ENCODE measurements around the gene CPTP. TPM values are rescaled to one million over a fixed set of nuclear protein-coding genes. Genes with fewer than 3 reads are reported as not detected.

The CPTP gene
- total RNA-seq (2016; rRNA removed; fragmentation: Illumina TruSeq; extraction: Trizol), result 7.2 and 9.3 TPM in 2 replicates
- total RNA-seq (2016; cell fraction: cytosol; rRNA removed; fragmentation: Illumina TruSeq; extraction: Trizol; ENCODE audit: low read depth), result 6.9 and 8.7 TPM in 2 replicates
- total RNA-seq (2016; cell fraction: insoluble cytoplasmic fraction; rRNA removed; fragmentation: Illumina TruSeq; extraction: Trizol), result 6.2 and 9.8 TPM in 2 replicates
- 15.1 and 19.3 TPM in 2 replicates for total RNA-seq (2016; cell fraction: membrane; rRNA removed; fragmentation: Illumina TruSeq; extraction: Trizol)
- 7.2 and 8.0 TPM in 2 replicates for total RNA-seq (2016; cell fraction: nucleus; rRNA removed; fragmentation: Illumina TruSeq; extraction: Trizol)
- polyA plus RNA-seq (2011; rRNA removed), result 5.5 and 8.0 TPM in 2 replicates
- 7.7 and 13.2 TPM in 2 replicates for polyA plus RNA-seq (2011; cell fraction: cytosol; rRNA removed)
- polyA plus RNA-seq (2011; cell fraction: nucleus; rRNA removed), result 11.5 and 12.6 TPM in 2 replicates
- 7.1 and 9.6 TPM in 2 replicates for polyA plus RNA-seq (2012)
- 12.5 and 15.0 TPM in 2 replicates for polyA plus RNA-seq (2016; cell fraction: cytosol; fragmentation: Illumina TruSeq; extraction: Trizol; ENCODE audit: low read depth)
- polyA plus RNA-seq (2016; cell fraction: insoluble cytoplasmic fraction; fragmentation: Illumina TruSeq; extraction: Trizol; ENCODE audit: low read depth), result 13.9 and 15.2 TPM in 2 replicates
- polyA plus RNA-seq (2016; cell fraction: membrane; fragmentation: Illumina TruSeq; extraction: Trizol; ENCODE audit: low read depth), result 23.5 and 26.0 TPM in 2 replicates
- polyA plus RNA-seq (2016; cell fraction: nucleus; fragmentation: Illumina TruSeq; extraction: Trizol; ENCODE audit: insufficient read depth, low read depth), result 16.7 and 16.9 TPM in 2 replicates
- polyA minus RNA-seq (2011; rRNA and poly(A)+ RNA removed; ENCODE audit: low replicate concordance), result 9.3 and 18.2 TPM in 2 replicates
- 13.4 and 15.4 TPM in 2 replicates for polyA minus RNA-seq (2011; cell fraction: cytosol; rRNA and poly(A)+ RNA removed)
- 9.8 and 11.6 TPM in 2 replicates for polyA minus RNA-seq (2011; cell fraction: nucleus; rRNA and poly(A)+ RNA removed)
- percentile 59 among the genes with signal in this experiment for Bru-seq, nascent RNA
- BruChase-seq, experiment 1, labeled RNA remaining after a 6-hour chase, result percentile 64 among the genes with signal in this experiment
- percentile 65 among the genes with signal in this experiment for BruChase-seq, experiment 2, labeled RNA remaining after a 2-hour chase
- long read RNA-seq, experiment 1, transcript CPTP-201 (3 exons, 2,190 nt), result major isoform, 18 of 22 reads
- long read RNA-seq, experiment 1, partial matches to known transcripts, result 0 of 22 reads
- long read RNA-seq, experiment 1, other reads (novel, unspliced or antisense), result 2 of 22 reads
- long read RNA-seq, experiment 2, transcript CPTP-201 (3 exons, 2,190 nt), result major isoform, 55 of 83 reads
- long read RNA-seq, experiment 2, partial matches to known transcripts, result 4 of 83 reads
- long read RNA-seq, experiment 2, other reads (novel, unspliced or antisense), result 21 of 83 reads

- Histone ChIP-seq H3K9ac (ENCODE audit: insufficient read depth, low read depth, low read length) (peak within 1 kb of the TSS; percentile 96), H3K4me2 (ENCODE audit: low read depth, low read length) (peak within 1 kb of the TSS; percentile 98), H3K36me3 (replicated peaks in 1 of 2; ENCODE audit: control insufficient read depth in 1 of 2, insufficient read depth in 2 of 2, low read length in 2 of 2) (peaks cover 7 to 11% of the 10 kb centered on the region in 2 experiments; a peak in 3 of 5 replicates), H4K20me1 (ENCODE audit: insufficient read depth, low read length) (peaks cover 5% of the 10 kb centered on the region; the same call in 1 of the 2 replicates), H3K4me1 (ENCODE audit: insufficient read depth, low read length) (peaks cover 23% of the 10 kb centered on the region), H3K4me3 (replicated peaks in 1 of 3; ENCODE audit: insufficient read depth in 1 of 3, low read depth in 2 of 3, low read length in 3 of 3) (peak within 1 kb of the TSS; percentile 68 to 99 (median 95)), H2AFZ (ENCODE audit: low read length) (no peak within 1 kb of the TSS), H3K27ac (ENCODE audit: extremely low read length, insufficient read depth, low read length) (peak within 1 kb of the TSS; percentile 77), H3K27me3 (ENCODE audit: control insufficient read depth in 1 of 2, insufficient read depth in 2 of 2, low read length in 2 of 2) (no peaks in the 10 kb centered on the region), H3K9me3 (ENCODE audit: low read length) (no peaks in the 10 kb centered on the region), H3K79me2 (ENCODE audit: insufficient read depth, low read length) (peaks cover 50% of the 10 kb centered on the region)
- intact Hi-C loops (cut with micrococcal nuclease; ENCODE audit: unreplicated experiment), result loop anchor here (2.0 kb wide), 1 partner anchor 20 kb away; no protein-coding TSS in a partner anchor
- WGBS (ENCODE audit: low lambda C conversion rate), result 0% methylated on average over 1 of the region's 84 CpGs
- CTCF ChIA-PET (ENCODE audit: low intra/inter-chr PET ratio, low total read pairs), result no interaction called here
- in situ Hi-C loops (cut with HindIII; ENCODE audit: extremely low pct_ligation_motif_present, low pct_unique_long_range_greater_than_20kb), result no loop called here
- ATAC-seq (peak; percentile 83), FAIRE-seq (no peak), DNase-seq (ENCODE audit: low spot score) (peak; percentile 79)
- TSS peak; percentile 49 for BruUV-seq (replicated peaks)
- POLR2A ChIA-PET, result interaction anchor here (1.0 to 1.4 kb wide), 4 partner anchors 9 to 47 kb away, joined by 3 to 4 read pairs (median 3); no protein-coding TSS in a partner anchor
- TF ChIP-seq THYN1 (CRISPR knock-in tag; IDR thresholded peaks at IDR 0.05; ENCODE audit: borderline replicate concordance, low read depth) (no peak), ZNF331 (CRISPR knock-in tag; IDR thresholded peaks at IDR 0.05) (0 out of 2 replicates have a peak, but pooled peaks have one; percentile 26), TBP (CRISPR knock-in tag; IDR thresholded peaks at IDR 0.05) (0 out of 2 replicates have a peak, but pooled peaks have one; percentile 29), FOXO4 (CRISPR knock-in tag; conservative IDR thresholded peaks at IDR 0.05) (no peak), ZNF446 (CRISPR knock-in tag; IDR thresholded peaks at IDR 0.05) (peak; percentile 84), TEF (CRISPR knock-in tag; IDR thresholded peaks at IDR 0.05) (0 out of 2 replicates have a peak, but pooled peaks have one; percentile 27), TAF1 (CRISPR knock-in tag; IDR thresholded peaks at IDR 0.05) (peak; percentile 64), MYPOP (CRISPR knock-in tag; IDR thresholded peaks at IDR 0.05) (peak; percentile 66; the same call in 1 of the 2 replicates), FOSL1 (CRISPR knock-in tag; IDR thresholded peaks at IDR 0.05; ENCODE audit: borderline replicate concordance) (no peak), ZBTB7B (CRISPR knock-in tag; IDR thresholded peaks at IDR 0.05) (peak; percentile 12; the same call in 1 of the 2 replicates), KDM5A (IDR thresholded peaks at IDR 0.05; ENCODE audit: borderline replicate concordance, low read length) (peak; percentile 66; the same call in 1 of the 2 replicates), SP5 (CRISPR knock-in tag; IDR thresholded peaks at IDR 0.05; ENCODE audit: borderline replicate concordance, low read depth) (peak; percentile 17; the same call in 1 of the 2 replicates), ZBTB3 (CRISPR knock-in tag; IDR thresholded peaks at IDR 0.05; ENCODE audit: borderline replicate concordance, low read depth) (no peak), SMAD1 (CRISPR knock-in tag; IDR thresholded peaks at IDR 0.05; ENCODE audit: borderline replicate concordance, low read depth) (no peak)
Observed at GRCh38 chr1:1324524-1325287, at the start of gene CPTP, which contains the start of gene INTS11. Gene CPTP (plus strand): TSS chr1:1324802. CDS start chr1:1326911, 2,109 bp downstream. Gene INTS11 (minus strand): TSS chr1:1324660. CDS start chr1:1324608, 52 bp downstream.
